ENCODE data around the gene ZNF3.

- TF ChIP-seq CTCF (IDR thresholded peaks at IDR 0.05) (no peak), POLR2A (IDR thresholded peaks at IDR 0.05) (no peak)
These were observed 12.0 kb upstream of the ZNF3 start for GRCh38 chr7:100093498-100093897.
